ENCODE measurements around the gene CEP104. TPM values are rescaled to one million over a fixed set of nuclear protein-coding genes. Genes with fewer than 3 reads are reported as not detected.
A peak's percentile ranks its signal among the peaks of the same experiment; 100 is the strongest.

The CEP104 gene
- total RNA-seq, 1 experiment from 2014 or later: 34.5 TPM

DNA sequence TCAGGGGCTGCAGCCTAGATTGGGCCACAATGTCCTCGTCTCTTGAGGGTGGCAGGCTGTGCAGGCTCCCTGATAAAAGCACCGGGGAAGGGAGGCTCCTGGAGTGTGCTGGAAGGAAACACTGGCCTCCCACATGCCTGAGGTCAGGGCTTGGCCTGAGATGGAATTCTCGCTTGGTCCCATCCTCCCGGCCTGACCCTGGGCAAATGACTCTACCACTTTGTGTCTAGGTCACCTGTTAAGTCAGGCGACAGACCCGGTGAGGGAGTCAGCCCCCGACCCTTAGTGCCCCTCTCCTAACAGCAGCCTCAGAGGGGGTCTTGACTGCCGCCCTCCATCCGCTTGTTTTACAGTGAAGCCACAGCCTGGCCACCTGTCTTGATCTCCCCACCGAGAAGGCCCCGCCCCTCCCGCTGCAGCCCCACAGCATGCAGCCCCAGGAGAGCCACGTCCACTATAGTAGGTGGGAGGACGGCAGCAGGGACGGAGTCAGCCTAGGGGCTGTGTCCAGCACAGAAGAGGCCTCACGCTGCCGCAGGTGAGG, 82.0 kb downstream of the CEP104 start:
- no peaks in the 10 kb centered on the region for H3K9me3 Mint-ChIP-seq
- H2AFZ ChIP-seq (ENCODE audit: low read length): no peak overlapping the region
- no peak overlapping the region for H4K8ac ChIP-seq (replicated peaks; ENCODE audit: insufficient read length, low read depth, low read length)
- no peaks in the 10 kb centered on the region for H3K79me2 ChIP-seq (ENCODE audit: insufficient read depth, low read length)
- H3K79me1 ChIP-seq (ENCODE audit: insufficient read depth, low read depth, low read length, poor library complexity, severe bottlenecking): no peaks in the 10 kb centered on the region
- H4K20me1 ChIP-seq (ENCODE audit: control insufficient read depth, insufficient read depth, insufficient read length): no peaks in the 10 kb centered on the region
- H3K4me1 Mint-ChIP-seq: peaks cover 13 to 31% of the 10 kb centered on the region in 2 experiments
- no peaks in the 10 kb centered on the region for H3K27me3 ChIP-seq (ENCODE audit: insufficient read depth, low read length)
- no CpG with 5 or more reads among the region's 17 CpGs for WGBS (ENCODE audit: extremely low coverage, insufficient read length, low lambda C conversion rate)
- H3K27ac Mint-ChIP-seq: peak overlapping the region in 1 of 3 experiments; percentile 52; a peak in 2 of 7 replicates
- H4K91ac ChIP-seq (ENCODE audit: insufficient read length, low read depth, low read length): no peak overlapping the region
- H2BK15ac ChIP-seq (ENCODE audit: low read depth, low read length): no peak overlapping the region
- H3K4me2 ChIP-seq (ENCODE audit: insufficient read depth, insufficient read length, low read length): no peak overlapping the region
- TF ChIP-seq CTCF (conservative IDR thresholded peaks at IDR 0.05): no peak
- H2BK120ac ChIP-seq (ENCODE audit: low read depth, low read length, poor library complexity, severe bottlenecking): no peak overlapping the region
- H3K4ac ChIP-seq (ENCODE audit: low read depth, low read length): no peak overlapping the region
- H3K27me3 Mint-ChIP-seq (ENCODE audit: low read depth): peaks cover 15% of the 10 kb centered on the region
- no peak overlapping the region for H3K56ac ChIP-seq (ENCODE audit: insufficient read length, low read depth, low read length)
- H4K5ac ChIP-seq (ENCODE audit: insufficient read length, low read depth, low read length): no peak overlapping the region
- no peaks in the 10 kb centered on the region for H3K9me3 ChIP-seq (ENCODE audit: control insufficient read depth, low read depth, low read length)
- no peak for DNase-seq
- H3K23me2 ChIP-seq (ENCODE audit: insufficient read length, low read depth, low read length, poor library complexity, severe bottlenecking): peaks cover 11% of the 10 kb centered on the region
- H3T11ph ChIP-seq (ENCODE audit: low read length): no peak overlapping the region
- H2BK5ac ChIP-seq (ENCODE audit: insufficient read length, low read length): no peak overlapping the region
- H3K4me1 ChIP-seq (ENCODE audit: insufficient read depth, low read length): no peaks in the 10 kb centered on the region; the same call in 1 of the 2 replicates
- H2AK5ac ChIP-seq (ENCODE audit: insufficient read length, low read length): no peak overlapping the region
- no peak overlapping the region for H2BK12ac ChIP-seq (ENCODE audit: insufficient read length, low read depth, low read length)
- no peak overlapping the region for H3K18ac ChIP-seq (ENCODE audit: insufficient read length, low read depth, low read length)
- H3K23ac ChIP-seq (ENCODE audit: insufficient read length, low read depth, low read length): no peak overlapping the region
- no peak overlapping the region for H2BK20ac ChIP-seq (ENCODE audit: low read depth, low read length, poor library complexity, severe bottlenecking)
- peaks cover 9 to 11% (median 10%) of the 10 kb centered on the region in 3 experiments for H3K36me3 Mint-ChIP-seq (ENCODE audit: insufficient read depth in 1 of 3, low read depth in 3 of 3)
- H3K14ac ChIP-seq (ENCODE audit: insufficient read depth, low read length): no peak overlapping the region
- no peak overlapping the region for H3K27ac ChIP-seq (ENCODE audit: insufficient read length, low read depth, low read length)
- no peak overlapping the region for H3K4me3 Mint-ChIP-seq
- no peak overlapping the region for H3K9ac ChIP-seq (ENCODE audit: extremely low read depth, insufficient read length, low read length)

Measured in H9 (cell line).